Breast epithelium (tissue), 3 donors: ENCODE data around the gene MPI.

Source experiments
- POLR2A ChIP-seq: fragments of 450-650 bp; IDR thresholded peaks from one replicate; pipeline ENCODE4 v1.6.1; 2016; ENCODE audit warnings: antibody characterized with exemption, mild to moderate bottlenecking, moderate library complexity
- POLR2AphosphoS5 ChIP-seq, 3 donors: sonication (generic); formaldehyde crosslinking; IDR thresholded peaks; one replicate each; pipeline ENCODE4 v1.6.1; 2017; ENCODE audit warnings: antibody characterized with exemption in 3 of 3

GRCh38 chr15:74913041-74913440 lies 23.2 kb downstream of the MPI start:
- TF ChIP-seq POLR2AphosphoS5 (IDR thresholded peaks at IDR 0.05) (no peak), POLR2A (no peak)
